Neuronal stem cell (in vitro differentiated cells): ENCODE results near the gene ZNF235.

Experiments
- DNase-seq: peaks from one replicate; pipeline ENCODE4 v3.0.0-alpha.2; 2013; ENCODE audit warnings: low spot score
- H2AFZ ChIP-seq: one replicate; pipeline ENCODE4 v1.6.1; 2013; ENCODE audit warnings: mild to moderate bottlenecking, low read length, inconsistent platforms
- H2AK5ac ChIP-seq: 2 replicates; pipeline ENCODE4 v1.6.1; 2013; ENCODE audit warnings: low read depth, mild to moderate bottlenecking, inconsistent platforms, low read length, moderate library complexity, mixed read lengths
- H2BK120ac ChIP-seq: 2 replicates; pipeline ENCODE4 v1.6.1; 2013; ENCODE audit warnings: low read depth, mild to moderate bottlenecking, inconsistent platforms, low read length, moderate library complexity, mixed read lengths
- H2BK12ac ChIP-seq: one replicate; pipeline ENCODE4 v1.6.1; 2013; ENCODE audit warnings: low read length, inconsistent platforms
- H2BK15ac ChIP-seq: 2 replicates; pipeline ENCODE4 v1.6.1; 2013; ENCODE audit warnings: mild to moderate bottlenecking, low read length, inconsistent platforms, mixed read lengths
- H2BK5ac ChIP-seq: one replicate; pipeline ENCODE4 v1.6.1; 2013; ENCODE audit warnings: inconsistent platforms, mild to moderate bottlenecking, low read length, moderate library complexity
- H3K14ac ChIP-seq: one replicate; pipeline ENCODE4 v1.6.1; 2013; ENCODE audit warnings: low read length, inconsistent platforms
- H3K18ac ChIP-seq: 2 replicates; pipeline ENCODE4 v1.6.1; 2013; ENCODE audit warnings: low read length, inconsistent platforms
- H3K23ac ChIP-seq: 2 replicates; pipeline ENCODE4 v1.6.1; 2013; ENCODE audit warnings: low read depth, mild to moderate bottlenecking, mixed read lengths, low read length, inconsistent platforms; ENCODE audit not compliant: poor library complexity
- H3K27ac ChIP-seq: replicated peaks from 3 replicates; pipeline ENCODE4 v1.5.1; 2013; ENCODE audit warnings: low read length, inconsistent platforms
- H3K27me3 ChIP-seq, 3 experiments: 2 replicates each; pipeline ENCODE4 v1.6.1; 2013; ENCODE audit warnings: low read length in 3 of 3, mild to moderate bottlenecking in 2 of 3, inconsistent platforms in 1 of 3, low read depth in 1 of 3, mixed read lengths in 1 of 3, moderate library complexity in 1 of 3; ENCODE audit not compliant: control insufficient read depth in 3 of 3, insufficient read depth in 3 of 3
- H3K36me3 ChIP-seq, 2 donors: replicated peaks in 1 of 2; 2 replicates each; pipeline ENCODE4 v1.6.1; 2013; ENCODE audit warnings: low read length in 2 of 2; ENCODE audit not compliant: control insufficient read depth in 2 of 2, insufficient read depth in 2 of 2
- H3K4ac ChIP-seq: 2 replicates; pipeline ENCODE4 v1.6.1; 2013; ENCODE audit warnings: inconsistent platforms, mild to moderate bottlenecking, low read length, moderate library complexity
- H3K4me1 ChIP-seq, 2 donors: 1 replicate in 1 of 2; 2 replicates in 1 of 2; pipeline ENCODE4 v1.6.1; 2013; ENCODE audit warnings: low read length in 2 of 2, low read depth in 1 of 2; ENCODE audit not compliant: control insufficient read depth in 2 of 2, insufficient read depth in 1 of 2
- H3K4me2 ChIP-seq: one replicate; pipeline ENCODE4 v1.6.1; 2013; ENCODE audit warnings: mild to moderate bottlenecking, low read length, inconsistent platforms; ENCODE audit not compliant: insufficient read depth, poor library complexity, severe bottlenecking
- H3K4me3 ChIP-seq, 2 donors: 2 replicates each; pipeline ENCODE4 v1.5.1; 2013; ENCODE audit warnings: low read length in 2 of 2, mild to moderate bottlenecking in 2 of 2, inconsistent platforms in 1 of 2, moderate library complexity in 1 of 2
- H3K79me1 ChIP-seq: one replicate; pipeline ENCODE4 v1.6.1; 2013; ENCODE audit warnings: low read depth, mild to moderate bottlenecking, inconsistent platforms, low read length, moderate library complexity
- H3K9ac ChIP-seq: one replicate; pipeline ENCODE4 v1.6.1; 2013; ENCODE audit warnings: mild to moderate bottlenecking, low read depth, low read length, inconsistent platforms; ENCODE audit not compliant: poor library complexity
- H3K9me3 ChIP-seq, 2 donors: replicated peaks in 1 of 2; 2 replicates each; pipeline versions ENCODE3 to v1.6.1; 2013; ENCODE audit warnings: low read length in 2 of 2, mild to moderate bottlenecking in 2 of 2, inconsistent platforms in 1 of 2, low read depth in 1 of 2, mixed read lengths in 1 of 2, moderate library complexity in 1 of 2; ENCODE audit not compliant: control insufficient read depth in 2 of 2, insufficient read depth in 1 of 2
- H4K8ac ChIP-seq: one replicate; pipeline ENCODE4 v1.6.1; 2013; ENCODE audit warnings: low read depth, mild to moderate bottlenecking, inconsistent platforms, low read length, moderate library complexity
- H4K91ac ChIP-seq: one replicate; pipeline ENCODE4 v1.6.1; 2013; ENCODE audit warnings: low read length, low read depth, mild to moderate bottlenecking, inconsistent platforms; ENCODE audit not compliant: poor library complexity
- WGBS, 2 donors: extraction: QIAGEN DNeasy Blood & Tissue Kit; methylation state at CpG; one replicate each; pipeline ENCODE4 v1.1.7; 2013; ENCODE audit warnings: missing lambda C conversion rate in 2 of 2, mixed read lengths in 1 of 2; ENCODE audit not compliant: insufficient read length in 2 of 2, insufficient replicate concordance in 1 of 2; ENCODE audit errors: extremely low coverage in 2 of 2; 5-methylcytosine and 5-hydroxymethylcytosine counted together

ZNF235 gene

DNA sequence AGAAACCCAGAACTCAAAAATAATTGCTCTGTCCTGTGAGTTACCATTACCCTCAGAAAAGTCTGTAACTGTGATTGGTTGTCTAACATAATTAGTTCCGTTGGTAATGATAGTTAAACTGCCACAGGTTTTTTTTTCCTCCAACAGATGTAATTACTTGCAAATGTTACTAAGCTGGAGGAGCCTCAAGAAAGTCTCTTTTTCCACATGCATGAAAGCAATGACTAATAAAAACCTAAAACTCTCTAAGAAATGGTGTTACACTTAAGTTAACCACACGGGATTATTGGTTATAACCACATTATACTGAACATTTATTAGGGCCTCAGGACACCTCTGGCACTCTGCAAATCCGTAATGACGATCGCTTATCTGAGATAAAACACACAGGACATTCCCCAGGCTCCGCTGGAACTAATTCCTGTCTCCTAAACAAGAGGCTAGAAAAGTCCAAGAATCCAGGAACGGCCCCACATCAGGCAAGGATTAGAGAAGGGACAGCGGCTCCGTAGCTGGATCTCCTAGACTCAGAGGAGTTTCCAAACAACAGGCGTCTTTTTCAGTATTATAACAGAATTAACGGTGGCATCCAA is 753 bp downstream of the ZNF235 start:
- Histone ChIP-seq H2BK15ac (no peak overlapping the region), H3K9me3 (peaks cover 0 to 3% of the 10 kb centered on the region in 2 donors), H3K4me1 (peaks cover 1 to 6% of the 10 kb centered on the region in 2 donors), H3K4me3 (peak overlapping the region; percentile 73 to 95), H3K79me1 (no peaks in the 10 kb centered on the region), H3K23ac (no peak overlapping the region), H2AFZ (peak overlapping the region; percentile 94), H3K27me3 (no peaks in the 10 kb centered on the region), H3K4me2 (peak overlapping the region; percentile 91), H3K14ac (no peak overlapping the region), H2AK5ac (no peak overlapping the region), H4K91ac (no peak overlapping the region), H3K36me3 (peaks cover 7 to 31% of the 10 kb centered on the region in 2 donors), H2BK5ac (no peak overlapping the region), H3K18ac (no peak overlapping the region), H3K4ac (no peak overlapping the region), H2BK120ac (no peak overlapping the region), H4K8ac (no peak overlapping the region), H2BK12ac (no peak overlapping the region), H3K27ac (no peak overlapping the region), H3K9ac (no peak overlapping the region)
- no CpG with 5 or more reads among the region's 11 CpGs for WGBS, 2 donors
- peak; percentile 21 for DNase-seq

DNA sequence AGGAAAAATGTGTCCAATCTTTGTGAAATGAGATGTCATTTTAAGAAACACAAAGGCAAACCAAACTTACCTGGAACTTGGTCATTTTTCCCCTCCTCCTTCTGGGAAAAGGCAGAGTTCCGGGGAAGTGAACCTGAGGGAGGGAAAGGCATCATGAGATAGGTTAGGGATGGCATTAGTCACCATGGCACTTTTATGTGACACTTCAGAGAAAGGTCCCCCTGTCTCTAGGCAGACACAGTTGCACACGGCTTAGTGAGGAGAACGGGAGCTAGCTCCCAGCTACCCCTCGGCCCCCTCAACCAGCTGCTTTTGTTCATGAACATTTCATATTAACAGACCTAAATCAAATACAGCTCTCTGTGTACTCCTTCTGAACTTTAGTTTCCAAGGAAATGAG is 1.5 kb downstream of the ZNF235 start:
- Histone ChIP-seq H2AK5ac (no peak overlapping the region), H3K18ac (no peak overlapping the region), H2BK120ac (no peak overlapping the region), H3K23ac (no peak overlapping the region), H3K9ac (no peak overlapping the region), H2AFZ (peak overlapping the region; percentile 94), H3K27me3 (no peaks in the 10 kb centered on the region), H4K91ac (no peak overlapping the region), H2BK15ac (no peak overlapping the region), H3K27ac (no peak overlapping the region), H3K14ac (no peak overlapping the region), H3K4ac (no peak overlapping the region), H2BK5ac (no peak overlapping the region), H3K4me3 (peak overlapping the region in 1 of 2 donors; percentile 73), H3K4me2 (no peak overlapping the region), H3K9me3 (peaks cover 0 to 1% of the 10 kb centered on the region in 2 donors), H2BK12ac (no peak overlapping the region), H4K8ac (no peak overlapping the region), H3K4me1 (peaks cover 1 to 6% of the 10 kb centered on the region in 2 donors), H3K79me1 (no peaks in the 10 kb centered on the region), H3K36me3 (peaks cover 10 to 39% of the 10 kb centered on the region in 2 donors)
- WGBS, 2 donors, result no CpG with 5 or more reads among the region's 4 CpGs
- no peak for DNase-seq

DNA sequence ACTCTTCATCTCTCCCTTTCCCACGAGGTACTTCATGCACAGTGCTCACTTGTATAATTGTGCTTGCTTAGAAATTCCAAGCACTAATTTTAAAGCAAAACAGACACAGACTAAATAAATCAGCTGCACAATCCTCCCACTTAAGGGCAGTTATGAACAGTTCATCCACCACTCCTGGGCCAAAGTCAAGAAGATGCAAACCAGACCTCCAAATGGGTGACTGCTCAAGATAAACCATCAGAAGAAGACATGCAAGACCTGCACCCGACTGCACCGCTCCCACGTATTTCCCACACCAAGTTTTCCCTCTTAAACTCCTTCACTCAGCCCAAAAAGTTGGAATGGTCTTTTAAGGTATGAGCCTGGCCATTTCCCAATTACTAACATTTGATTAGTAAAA is 19.9 kb downstream of the ZNF235 start:
- H2BK120ac ChIP-seq, result no peak overlapping the region
- H3K27me3 ChIP-seq, result no peaks in the 10 kb centered on the region
- no peak overlapping the region for H4K8ac ChIP-seq
- no peaks in the 10 kb centered on the region for H3K79me1 ChIP-seq
- H2BK5ac ChIP-seq, result no peak overlapping the region
- no peak overlapping the region for H2AFZ ChIP-seq
- no peaks in the 10 kb centered on the region for H3K4me1 ChIP-seq
- no peak overlapping the region for H2BK12ac ChIP-seq
- WGBS, 2 donors, result no CpG with 5 or more reads among the region's 4 CpGs
- no peak for DNase-seq
- no peak overlapping the region for H3K4me2 ChIP-seq
- no peak overlapping the region for H3K4me3 ChIP-seq
- H3K14ac ChIP-seq, result no peak overlapping the region
- H3K18ac ChIP-seq, result no peak overlapping the region
- peaks cover 14 to 43% of the 10 kb centered on the region in 2 donors for H3K36me3 ChIP-seq
- H2AK5ac ChIP-seq, result no peak overlapping the region
- no peak overlapping the region for H4K91ac ChIP-seq
- H3K9ac ChIP-seq, result no peak overlapping the region
- H3K9me3 ChIP-seq, result peaks cover 14 to 30% of the 10 kb centered on the region in 2 donors
- no peak overlapping the region for H3K27ac ChIP-seq
- H2BK15ac ChIP-seq, result no peak overlapping the region
- H3K23ac ChIP-seq, result no peak overlapping the region
- H3K4ac ChIP-seq, result no peak overlapping the region

DNA sequence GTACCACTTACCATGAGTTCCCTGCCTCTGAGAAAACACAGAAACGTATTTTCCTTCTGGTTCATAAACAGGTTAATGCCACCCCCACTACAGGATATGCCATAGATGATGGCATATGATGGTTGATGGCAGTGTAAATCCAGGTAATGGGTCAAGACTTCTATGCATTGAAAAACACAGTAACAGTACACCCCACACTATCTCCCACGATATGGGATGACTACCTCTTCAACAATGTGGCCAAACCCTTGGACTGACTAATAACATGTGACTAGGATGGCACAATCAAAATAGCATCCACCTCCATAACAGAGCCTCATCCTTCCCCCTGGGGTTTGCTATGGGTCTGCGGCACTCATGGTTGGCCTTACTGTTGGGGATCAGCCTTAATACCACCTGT is 22.0 kb downstream of the ZNF235 start:
- Histone ChIP-seq H2BK15ac (no peak overlapping the region), H3K79me1 (no peaks in the 10 kb centered on the region), H4K91ac (no peak overlapping the region), H3K14ac (no peak overlapping the region), H3K36me3 (peaks cover 7 to 21% of the 10 kb centered on the region in 2 donors), H2BK120ac (no peak overlapping the region), H3K4ac (no peak overlapping the region), H3K4me2 (no peak overlapping the region), H3K4me1 (no peaks in the 10 kb centered on the region), H3K9ac (no peak overlapping the region), H2AFZ (no peak overlapping the region), H3K23ac (no peak overlapping the region), H3K18ac (no peak overlapping the region), H2AK5ac (no peak overlapping the region), H3K27me3 (no peaks in the 10 kb centered on the region), H2BK5ac (no peak overlapping the region), H3K27ac (no peak overlapping the region), H2BK12ac (no peak overlapping the region), H4K8ac (no peak overlapping the region), H3K9me3 (peaks cover 10 to 23% of the 10 kb centered on the region in 2 donors), H3K4me3 (no peak overlapping the region)
- DNase-seq, result no peak
- no CpG with 5 or more reads among the region's 3 CpGs for WGBS, 2 donors
